IPS-18c (cell line): ENCODE data around the gene PAPSS2.
"Not testable (repeated sequence)": the region's sequence is repeated elsewhere in the genome, so short reads cannot be mapped to it uniquely, and the experiment has no call there.

Source experiments
- H3K4me3 ChIP-seq: 2 replicates; pipeline ENCODE4 v1.7.0; 2013; ENCODE audit warnings: low read depth, mild to moderate bottlenecking, low read length, moderate library complexity; ENCODE audit not compliant: insufficient read depth
- H3K9me3 ChIP-seq: one replicate; pipeline ENCODE4 v1.6.1; 2013; ENCODE audit warnings: mild to moderate bottlenecking, low read length, moderate library complexity; ENCODE audit not compliant: control insufficient read depth, insufficient read depth

Gene PAPSS2

GRCh38 chr10:87635498-87636312 is 24.0 kb upstream of the PAPSS2 start:
- peaks cover 5% of the 10 kb centered on the region for H3K9me3 ChIP-seq
- H3K4me3 ChIP-seq = no peak overlapping the region

DNA sequence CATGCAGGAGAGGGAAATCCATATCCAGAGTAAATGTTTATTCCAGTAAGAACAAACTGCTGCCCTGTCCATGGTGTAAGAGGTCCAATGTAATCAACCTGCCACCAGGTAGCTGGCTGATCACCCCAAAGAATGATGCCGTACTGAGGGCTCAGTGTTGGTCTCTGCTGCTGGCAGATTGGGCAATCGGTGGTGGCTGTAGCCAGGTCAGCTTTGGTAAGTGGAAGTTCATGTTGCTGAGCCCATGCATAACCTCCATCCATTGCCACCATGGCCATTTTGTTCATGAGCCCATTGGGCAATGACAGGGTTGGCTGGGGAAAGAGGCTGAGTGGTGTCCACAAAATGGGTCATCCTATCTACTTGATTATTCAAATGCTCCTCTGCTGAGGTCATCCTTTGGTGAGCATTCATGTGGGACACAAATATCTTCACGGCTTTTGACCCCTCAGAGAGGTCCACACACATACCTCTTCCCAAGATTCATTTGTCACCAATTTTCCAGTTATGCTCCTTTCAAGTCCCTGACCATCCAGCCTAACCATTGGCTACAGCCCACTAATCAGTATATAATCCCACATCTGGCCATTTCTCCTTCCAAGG is 23.3 kb upstream of the PAPSS2 start:
- no peak overlapping the region; the same call in 1 of the 2 replicates for H3K4me3 ChIP-seq
- H3K9me3 ChIP-seq = peaks cover 5% of the 10 kb centered on the region

GRCh38 chr10:87639493-87639892 is 20.2 kb upstream of the PAPSS2 start:
- Histone ChIP-seq H3K9me3 (no peaks in the 10 kb centered on the region), H3K4me3 (no peak overlapping the region)

GRCh38 chr10:87640043-87640442 is 19.6 kb upstream of the PAPSS2 start:
- H3K4me3 ChIP-seq = no peak overlapping the region
- no peaks in the 10 kb centered on the region for H3K9me3 ChIP-seq

GRCh38 chr10:87642486-87642885 is 17.2 kb upstream of the PAPSS2 start:
- Histone ChIP-seq H3K9me3 (no peaks in the 10 kb centered on the region), H3K4me3 (no peak overlapping the region)

DNA sequence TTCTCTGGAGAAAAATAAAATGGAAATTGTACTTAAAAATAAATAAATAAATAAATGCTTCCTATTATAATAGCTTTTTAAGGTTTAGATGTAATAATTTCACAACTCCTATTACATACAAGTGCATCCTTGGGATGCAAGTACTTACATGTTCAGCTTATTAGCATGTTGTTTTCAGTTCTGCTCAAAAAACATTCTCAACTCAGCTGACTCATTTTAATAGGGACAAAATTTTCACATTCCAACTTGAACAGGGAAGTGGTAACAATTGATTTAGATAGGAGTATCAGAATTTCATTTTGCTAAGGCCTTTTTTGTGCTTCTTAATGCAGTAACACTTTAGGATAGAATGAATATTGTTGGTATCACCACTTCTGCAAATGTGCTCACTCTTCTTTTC is 16.7 kb upstream of the PAPSS2 start:
- no peaks in the 10 kb centered on the region for H3K9me3 ChIP-seq
- no peak overlapping the region for H3K4me3 ChIP-seq

GRCh38 chr10:87643920-87644319 is 15.8 kb upstream of the PAPSS2 start:
- Histone ChIP-seq H3K9me3 (no peaks in the 10 kb centered on the region), H3K4me3 (no peak overlapping the region)

DNA sequence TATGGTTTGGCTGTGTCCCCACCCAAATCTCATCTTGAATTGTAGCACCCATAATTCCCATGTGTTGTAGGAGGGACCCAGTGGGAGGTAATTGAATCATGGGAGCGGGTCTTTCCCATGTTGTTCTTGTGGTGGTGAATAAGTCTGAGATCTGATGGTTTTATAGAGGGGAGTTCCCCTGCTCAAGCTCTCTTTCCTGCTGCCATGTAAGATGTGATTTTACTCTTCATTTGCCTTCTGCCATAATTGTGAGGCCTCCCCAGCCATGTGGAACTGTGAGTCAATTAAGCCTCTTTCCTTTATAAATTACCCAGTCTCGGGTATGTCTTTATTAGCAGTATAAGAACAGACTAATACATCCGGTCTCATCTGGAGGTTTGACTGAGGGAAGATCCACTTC is 15.2 kb upstream of the PAPSS2 start:
- H3K4me3 ChIP-seq, H3K9me3 ChIP-seq: not testable (repeated sequence)

GRCh38 chr10:87646192-87646909 is 13.3 kb upstream of the PAPSS2 start:
- Histone ChIP-seq H3K9me3 (no peaks in the 10 kb centered on the region), H3K4me3 (no peak overlapping the region)

- no peak overlapping the region for H3K4me3 ChIP-seq
- no peaks in the 10 kb centered on the region for H3K9me3 ChIP-seq
These were observed 12.7 kb upstream of the PAPSS2 start for GRCh38 chr10:87646935-87647334.

- H3K9me3 ChIP-seq = no peaks in the 10 kb centered on the region
- no peak overlapping the region for H3K4me3 ChIP-seq
These were observed 8.7 kb upstream of the PAPSS2 start for GRCh38 chr10:87650838-87651589.

DNA sequence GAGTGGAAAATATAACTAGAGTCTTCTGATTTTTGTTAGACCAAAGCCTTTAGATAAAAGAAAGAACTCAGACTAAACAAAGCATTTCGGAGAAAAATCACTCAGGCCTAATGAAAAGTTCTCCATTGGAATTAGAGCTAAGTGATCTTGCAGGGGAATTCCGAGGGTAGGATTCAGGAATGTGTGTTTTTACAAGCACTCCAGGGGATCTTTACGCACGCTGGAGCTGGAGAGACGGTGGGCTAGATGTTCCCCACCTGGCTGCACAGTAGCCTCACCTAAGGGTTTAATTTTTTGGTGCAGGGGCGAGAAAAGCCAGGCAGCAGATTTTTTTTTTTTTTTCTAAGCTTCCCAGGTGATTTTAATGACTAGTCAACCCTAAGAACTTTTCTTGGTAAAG is 7.9 kb upstream of the PAPSS2 start:
- Histone ChIP-seq H3K4me3 (no peak overlapping the region), H3K9me3 (no peaks in the 10 kb centered on the region)

- Histone ChIP-seq H3K9me3 (no peaks in the 10 kb centered on the region), H3K4me3 (no peak overlapping the region)
These were observed 7.4 kb upstream of the PAPSS2 start for GRCh38 chr10:87652261-87652660.

GRCh38 chr10:87654212-87654611 is 5.5 kb upstream of the PAPSS2 start:
- no peak overlapping the region for H3K4me3 ChIP-seq
- no peaks in the 10 kb centered on the region for H3K9me3 ChIP-seq

DNA sequence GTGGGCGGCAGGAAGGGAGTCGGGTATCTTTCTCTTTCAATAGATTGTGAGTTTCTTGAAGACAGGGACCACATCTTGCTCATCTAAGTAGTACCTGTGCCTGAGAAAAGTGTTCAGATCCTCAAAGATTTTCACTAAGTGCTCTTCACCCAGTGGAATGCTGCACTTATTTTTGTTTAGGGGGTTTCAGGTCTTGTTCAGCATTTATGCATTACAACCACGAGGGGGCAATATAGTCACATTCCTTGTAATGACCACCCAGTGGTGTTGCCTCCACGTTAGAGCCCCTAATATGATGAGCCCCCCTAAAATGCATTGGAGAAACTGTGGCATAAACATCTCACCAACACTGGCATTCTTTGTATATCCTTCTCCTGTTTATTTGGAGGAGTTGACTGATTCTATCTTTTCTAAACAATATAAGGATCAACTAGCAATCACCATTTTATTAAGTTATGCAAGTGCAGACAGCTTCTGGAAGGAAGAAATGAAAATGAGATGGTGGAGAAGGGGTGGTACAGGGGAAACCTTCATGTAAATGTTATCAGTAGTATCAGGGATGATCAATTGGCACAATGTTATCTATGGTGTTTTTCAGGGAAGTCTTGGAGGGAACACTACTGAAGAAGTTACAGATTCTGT is 3.1 kb upstream of the PAPSS2 start:
- no peak overlapping the region for H3K4me3 ChIP-seq
- no peaks in the 10 kb centered on the region for H3K9me3 ChIP-seq

GRCh38 chr10:87657371-87657770 is 2.3 kb upstream of the PAPSS2 start:
- Histone ChIP-seq H3K4me3 (no peak overlapping the region), H3K9me3 (no peaks in the 10 kb centered on the region)

- Histone ChIP-seq H3K4me3 (no peak overlapping the region), H3K9me3 (no peaks in the 10 kb centered on the region)
These were observed 1.3 kb upstream of the PAPSS2 start for GRCh38 chr10:87658321-87658795.
